ENCODE results near the gene KRTAP4-11.
"Not testable (repeated sequence)": the region's sequence is repeated elsewhere in the genome, so short reads cannot be mapped to it uniquely, and the experiment has no call there.

KRTAP4-11 gene

GRCh38 chr17:41144846-41145245 lies 26.7 kb upstream of the KRTAP4-11 start:
- H3K4me3 ChIP-seq (ENCODE audit: low read length) = no peak overlapping the region
- no peak overlapping the region for H3K9ac ChIP-seq (ENCODE audit: low read depth, low read length)
- no peaks in the 10 kb centered on the region for H3K36me3 ChIP-seq (ENCODE audit: insufficient read depth, low read depth, low read length)
- H3K4me1 ChIP-seq (ENCODE audit: insufficient read depth, low read length) = no peaks in the 10 kb centered on the region
- no peaks in the 10 kb centered on the region for H3K27me3 ChIP-seq (ENCODE audit: insufficient read depth, low read length)
- no peak overlapping the region for H3K27ac ChIP-seq (ENCODE audit: low read length)
- peaks cover 14% of the 10 kb centered on the region for H3K9me3 ChIP-seq (ENCODE audit: insufficient read depth, low read depth, low read length)

- H3K4me1 ChIP-seq (ENCODE audit: insufficient read depth, low read length) = no peaks in the 10 kb centered on the region
- H3K9me3 ChIP-seq (ENCODE audit: insufficient read depth, low read depth, low read length) = peaks cover 18% of the 10 kb centered on the region
- no peak overlapping the region for H3K9ac ChIP-seq (ENCODE audit: low read depth, low read length)
Observed at GRCh38 chr17:41141361-41141760, 23.2 kb upstream of the KRTAP4-11 start.

GRCh38 chr17:41140360-41141131 lies 22.4 kb upstream of the KRTAP4-11 start, which contains the start of gene KRTAP4-6:
KRTAP4-6 (minus strand) TSS chr17:41140544; CDS start chr17:41140487, 57 bp downstream.
- H3K27me3 ChIP-seq (ENCODE audit: insufficient read depth, low read length) = no peaks in the 10 kb centered on the region
- H3K36me3 ChIP-seq (ENCODE audit: insufficient read depth, low read depth, low read length) = no peaks in the 10 kb centered on the region
- H3K27ac ChIP-seq (ENCODE audit: low read length) = no peak within 1 kb of the TSS
- H3K9ac ChIP-seq (ENCODE audit: low read depth, low read length) = no peak within 1 kb of the TSS
- no peak within 1 kb of the TSS for H3K4me3 ChIP-seq (ENCODE audit: low read length)
- H3K4me1 ChIP-seq (ENCODE audit: insufficient read depth, low read length) = no peaks in the 10 kb centered on the region
- peaks cover 18% of the 10 kb centered on the region for H3K9me3 ChIP-seq (ENCODE audit: insufficient read depth, low read depth, low read length)

More at GRCh38 chr17:41141361-41141760, 23.2 kb upstream of the KRTAP4-11 start:
- H3K36me3 ChIP-seq (ENCODE audit: insufficient read depth, low read depth, low read length) = no peaks in the 10 kb centered on the region
- H3K4me3 ChIP-seq (ENCODE audit: low read length) = no peak overlapping the region
- no peak overlapping the region for H3K27ac ChIP-seq (ENCODE audit: low read length)
- no peaks in the 10 kb centered on the region for H3K27me3 ChIP-seq (ENCODE audit: insufficient read depth, low read length)

GRCh38 chr17:41139865-41140264 lies 21.7 kb upstream of the KRTAP4-11 start:
- not testable (repeated sequence) for H3K9ac ChIP-seq (ENCODE audit: low read depth, low read length); H3K27me3 ChIP-seq (ENCODE audit: insufficient read depth, low read length); H3K4me1 ChIP-seq (ENCODE audit: insufficient read depth, low read length); H3K4me3 ChIP-seq (ENCODE audit: low read length); H3K27ac ChIP-seq (ENCODE audit: low read length); H3K36me3 ChIP-seq (ENCODE audit: insufficient read depth, low read depth, low read length)
- peaks cover 18% of the 10 kb centered on the region for H3K9me3 ChIP-seq (ENCODE audit: insufficient read depth, low read depth, low read length)

- H3K27ac ChIP-seq (ENCODE audit: low read length) = no peak overlapping the region
- H3K9ac ChIP-seq (ENCODE audit: low read depth, low read length) = no peak overlapping the region
- H3K9me3 ChIP-seq (ENCODE audit: insufficient read depth, low read depth, low read length) = 0 out of 2 replicates have a peak, but pooled peaks cover under 1% of the 10 kb centered on the region
- no peak overlapping the region for H3K4me3 ChIP-seq (ENCODE audit: low read length)
- no peaks in the 10 kb centered on the region for H3K4me1 ChIP-seq (ENCODE audit: insufficient read depth, low read length)
- H3K36me3 ChIP-seq (ENCODE audit: insufficient read depth, low read depth, low read length) = no peaks in the 10 kb centered on the region
- H3K27me3 ChIP-seq (ENCODE audit: insufficient read depth, low read length) = no peaks in the 10 kb centered on the region
Observed at GRCh38 chr17:41133880-41134735, 15.9 kb upstream of the KRTAP4-11 start.

GRCh38 chr17:41131979-41132378 lies 13.8 kb upstream of the KRTAP4-11 start:
- no peaks in the 10 kb centered on the region for H3K4me1 ChIP-seq (ENCODE audit: insufficient read depth, low read length)
- no peaks in the 10 kb centered on the region for H3K9me3 ChIP-seq (ENCODE audit: insufficient read depth, low read depth, low read length)
- no peak overlapping the region for H3K9ac ChIP-seq (ENCODE audit: low read depth, low read length)
- no peaks in the 10 kb centered on the region for H3K36me3 ChIP-seq (ENCODE audit: insufficient read depth, low read depth, low read length)
- no peak overlapping the region for H3K4me3 ChIP-seq (ENCODE audit: low read length)
- H3K27me3 ChIP-seq (ENCODE audit: insufficient read depth, low read length) = no peaks in the 10 kb centered on the region
- no peak overlapping the region for H3K27ac ChIP-seq (ENCODE audit: low read length)

GRCh38 chr17:41127371-41127770 lies 9.2 kb upstream of the KRTAP4-11 start:
- no peaks in the 10 kb centered on the region for H3K27me3 ChIP-seq (ENCODE audit: insufficient read depth, low read length)
- H3K4me1 ChIP-seq (ENCODE audit: insufficient read depth, low read length) = no peaks in the 10 kb centered on the region
- no peaks in the 10 kb centered on the region for H3K36me3 ChIP-seq (ENCODE audit: insufficient read depth, low read depth, low read length)
- no peak overlapping the region for H3K4me3 ChIP-seq (ENCODE audit: low read length)
- H3K27ac ChIP-seq (ENCODE audit: low read length) = no peak overlapping the region
- H3K9me3 ChIP-seq (ENCODE audit: insufficient read depth, low read depth, low read length) = no peaks in the 10 kb centered on the region
- no peak overlapping the region for H3K9ac ChIP-seq (ENCODE audit: low read depth, low read length)

- Histone ChIP-seq H3K4me1 (ENCODE audit: insufficient read depth, low read length) (no peaks in the 10 kb centered on the region), H3K9ac (ENCODE audit: low read depth, low read length) (no peak overlapping the region), H3K36me3 (ENCODE audit: insufficient read depth, low read depth, low read length) (no peaks in the 10 kb centered on the region), H3K4me3 (ENCODE audit: low read length) (no peak overlapping the region), H3K27me3 (ENCODE audit: insufficient read depth, low read length) (no peaks in the 10 kb centered on the region), H3K9me3 (ENCODE audit: insufficient read depth, low read depth, low read length) (no peaks in the 10 kb centered on the region), H3K27ac (ENCODE audit: low read length) (no peak overlapping the region)
Observed at GRCh38 chr17:41126412-41126811, 8.2 kb upstream of the KRTAP4-11 start.

GRCh38 chr17:41125064-41125463 lies 6.9 kb upstream of the KRTAP4-11 start:
- no peaks in the 10 kb centered on the region for H3K9me3 ChIP-seq (ENCODE audit: insufficient read depth, low read depth, low read length)
- no peak overlapping the region for H3K27ac ChIP-seq (ENCODE audit: low read length)
- H3K36me3 ChIP-seq (ENCODE audit: insufficient read depth, low read depth, low read length) = no peaks in the 10 kb centered on the region
- H3K4me1 ChIP-seq (ENCODE audit: insufficient read depth, low read length) = no peaks in the 10 kb centered on the region
- H3K27me3 ChIP-seq (ENCODE audit: insufficient read depth, low read length) = no peaks in the 10 kb centered on the region
- H3K4me3 ChIP-seq (ENCODE audit: low read length) = no peak overlapping the region
- no peak overlapping the region for H3K9ac ChIP-seq (ENCODE audit: low read depth, low read length)

- H3K4me3 ChIP-seq (ENCODE audit: low read length); H3K4me1 ChIP-seq (ENCODE audit: insufficient read depth, low read length); H3K9ac ChIP-seq (ENCODE audit: low read depth, low read length); H3K9me3 ChIP-seq (ENCODE audit: insufficient read depth, low read depth, low read length); H3K36me3 ChIP-seq (ENCODE audit: insufficient read depth, low read depth, low read length); H3K27ac ChIP-seq (ENCODE audit: low read length); H3K27me3 ChIP-seq (ENCODE audit: insufficient read depth, low read length): not testable (repeated sequence)
Observed at GRCh38 chr17:41123991-41124371, 5.8 kb upstream of the KRTAP4-11 start, which contains the start of gene KRTAP4-12. KRTAP4-12 (minus strand) TSS chr17:41124182; CDS start chr17:41124122, 60 bp downstream.

GRCh38 chr17:41123292-41123990 lies 5.3 kb upstream of the KRTAP4-11 start:
- not testable (repeated sequence) for H3K27me3 ChIP-seq (ENCODE audit: insufficient read depth, low read length)

More at GRCh38 chr17:41123292-41123990, 5.3 kb upstream of the KRTAP4-11 start:
- H3K9me3 ChIP-seq (ENCODE audit: insufficient read depth, low read depth, low read length); H3K4me1 ChIP-seq (ENCODE audit: insufficient read depth, low read length); H3K36me3 ChIP-seq (ENCODE audit: insufficient read depth, low read depth, low read length); H3K4me3 ChIP-seq (ENCODE audit: low read length); H3K27ac ChIP-seq (ENCODE audit: low read length); H3K9ac ChIP-seq (ENCODE audit: low read depth, low read length): not testable (repeated sequence)
